HT1080 (cell line): ENCODE data around the gene AAK1. TPM values are rescaled to one million over a fixed set of nuclear protein-coding genes. Genes with fewer than 3 reads are reported as not detected.

Experiments
- DNase-seq: peaks from one replicate; pipeline ENCODE4 v3.0.0-alpha.2; 2015; ENCODE audit warnings: low read depth
- total RNA-seq: library from RNA; depleted of rRNA; stranded (reverse); fragments of >200 nt; shearing (Covaris generic); gene quantifications from 2 replicates; pipeline ENCODE4 v1.2.3, GENCODE V29; 2014

Gene AAK1
- total RNA-seq, 1 experiment from 2014 or later, result 37.4 TPM

DNA sequence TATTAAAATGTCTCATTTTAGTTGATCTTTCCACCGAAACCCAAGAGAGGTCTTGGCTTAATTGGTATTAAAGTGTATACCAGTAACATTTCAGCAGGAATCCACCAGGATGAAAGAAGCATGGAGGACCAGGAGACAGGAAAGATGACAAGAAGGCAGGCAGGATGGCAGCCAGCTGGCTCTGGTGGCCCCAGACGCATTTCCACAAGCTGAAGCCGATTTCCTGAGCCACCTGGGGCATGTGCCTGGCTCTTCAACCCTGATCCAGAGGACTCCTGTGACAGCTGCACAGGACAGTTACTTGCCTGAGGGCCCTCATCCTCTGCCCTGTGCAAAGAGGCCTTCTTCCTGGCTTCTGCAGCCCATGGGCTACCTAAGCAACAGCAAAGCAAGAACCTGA is 149.4 kb downstream of the AAK1 start:
- DNase-seq, result no peak

DNA sequence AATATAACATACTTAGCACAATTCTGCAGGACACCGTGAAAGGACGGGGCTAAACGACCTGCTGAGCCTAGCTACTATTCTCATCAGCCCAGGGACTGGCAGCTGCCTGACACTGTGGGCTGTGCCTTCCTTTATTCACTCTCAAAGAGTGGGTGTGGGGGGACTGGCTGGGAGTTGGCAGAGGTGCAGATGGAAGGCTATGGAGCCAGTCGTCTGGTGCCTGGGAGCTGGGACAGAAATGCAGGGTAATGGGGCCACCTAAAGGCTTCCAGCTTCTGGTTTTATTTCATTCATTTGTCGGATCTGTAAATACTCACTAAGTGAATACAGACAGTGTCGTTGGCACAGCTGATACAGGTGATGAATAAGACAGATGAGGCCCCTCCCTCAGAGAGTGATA is 150.3 kb downstream of the AAK1 start:
- DNase-seq, result no peak

DNA sequence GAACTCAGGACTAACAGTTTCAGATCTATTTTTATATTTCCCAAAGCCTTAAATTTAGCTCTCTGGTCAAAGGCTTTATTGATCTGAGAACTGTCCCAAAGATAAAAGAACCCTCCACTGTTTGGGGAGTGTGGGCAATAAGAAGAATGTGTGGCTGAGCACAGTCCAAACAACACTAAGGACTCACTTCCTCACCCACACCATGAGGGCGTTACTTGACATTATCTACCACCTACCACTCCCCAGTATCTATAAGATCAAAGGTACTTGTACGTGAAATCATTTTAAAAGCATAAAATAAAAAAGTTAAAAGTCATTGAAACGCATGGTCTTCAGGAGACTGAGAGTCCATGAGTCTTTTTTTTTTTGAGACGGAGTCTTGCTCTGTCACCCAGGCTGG is 151.7 kb downstream of the AAK1 start:
- no peak for DNase-seq

DNA sequence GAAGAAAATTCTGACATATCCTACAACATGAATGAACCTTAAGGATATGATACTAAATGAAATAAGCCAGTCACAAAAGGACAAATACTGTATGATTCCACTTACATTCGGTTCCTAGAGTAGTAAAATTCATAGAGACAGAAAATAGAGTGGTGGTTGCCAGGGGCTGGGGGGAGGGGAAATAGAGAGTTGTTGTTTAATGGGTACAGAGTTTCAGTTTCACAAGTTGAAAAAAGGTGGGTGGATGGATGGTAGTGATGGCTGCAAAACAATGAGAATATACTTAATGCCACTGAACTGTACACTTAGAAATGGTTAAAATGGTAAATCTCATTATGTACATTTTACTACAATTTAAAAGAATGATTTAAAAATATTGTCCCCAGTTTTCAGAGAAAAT is 153.1 kb downstream of the AAK1 start:
- no peak for DNase-seq

DNA sequence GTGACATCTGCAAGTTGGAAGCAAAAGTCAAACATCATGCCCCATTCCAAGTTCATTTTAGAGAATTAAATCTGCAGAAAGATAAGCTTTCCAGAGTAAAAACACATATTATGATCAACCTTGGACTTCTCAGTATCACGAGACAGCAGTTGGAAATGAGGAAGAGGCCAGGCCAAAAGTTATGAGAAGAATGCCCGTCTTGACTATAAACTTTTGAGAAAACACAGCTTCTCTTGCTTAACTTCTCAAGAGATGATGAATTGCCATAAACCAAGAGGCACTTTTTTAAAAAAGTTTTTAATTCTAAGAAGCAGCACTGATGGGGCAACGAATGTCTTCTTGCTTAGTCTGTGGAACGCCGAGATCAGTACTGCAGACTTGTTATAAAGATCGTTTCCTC is 153.7 kb downstream of the AAK1 start:
- DNase-seq, result no peak

DNA sequence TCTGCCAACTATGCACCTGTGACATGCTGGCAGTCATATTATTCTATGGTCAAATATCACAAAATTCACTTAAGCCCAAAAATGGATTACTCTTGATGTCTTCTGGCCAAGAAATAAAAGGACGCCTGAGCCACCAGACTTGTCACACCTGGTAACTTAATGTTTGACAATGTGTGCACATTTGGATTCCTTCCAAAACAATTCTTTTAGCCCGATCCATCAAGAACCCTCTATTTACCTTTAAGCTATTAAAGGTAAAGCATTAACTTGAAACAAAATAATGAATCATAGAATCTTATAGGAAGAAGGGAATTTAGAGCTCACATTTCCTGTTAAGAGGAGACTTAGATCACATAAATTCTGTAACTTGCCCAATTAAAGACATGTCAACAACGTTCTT is 159.8 kb downstream of the AAK1 start:
- no peak for DNase-seq

DNA sequence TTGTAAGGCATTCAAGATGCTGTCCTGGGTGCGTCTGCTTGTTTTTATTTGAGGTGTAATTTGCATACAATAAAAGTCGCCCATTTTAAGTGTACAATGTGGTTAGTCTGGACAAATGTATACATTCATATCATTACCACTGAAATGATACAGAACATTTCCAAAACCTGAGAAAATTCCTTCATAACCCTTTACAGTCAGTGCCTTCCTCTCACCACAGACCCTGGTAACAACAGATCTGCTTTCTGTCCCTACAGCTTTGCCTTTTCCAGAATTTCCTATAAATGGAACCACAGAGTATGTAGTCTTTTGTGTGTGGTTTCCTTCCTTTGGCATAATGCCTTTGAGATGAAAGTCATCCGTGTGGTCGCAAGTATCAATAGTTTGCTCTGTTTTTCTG is 160.5 kb downstream of the AAK1 start:
- no peak for DNase-seq

DNA sequence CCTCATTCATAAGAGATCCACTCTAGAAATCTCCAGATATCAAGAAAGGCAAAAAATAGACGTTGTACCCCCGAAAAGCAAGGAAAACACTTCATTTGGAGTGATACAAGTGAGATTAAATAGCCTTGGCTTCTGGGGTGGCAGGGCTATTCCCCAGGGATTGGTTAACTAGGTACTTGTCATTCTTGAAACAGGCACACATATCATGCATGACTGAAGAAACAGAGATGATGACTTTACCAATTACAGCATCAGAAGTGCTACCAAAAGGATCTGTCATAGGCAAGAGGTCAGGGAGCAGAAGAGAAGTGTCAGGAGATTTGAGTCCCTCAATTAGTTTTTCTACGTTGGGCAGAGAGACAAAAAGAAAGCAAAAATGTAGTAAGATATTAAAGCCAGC is 161.1 kb downstream of the AAK1 start:
- DNase-seq, result no peak

DNA sequence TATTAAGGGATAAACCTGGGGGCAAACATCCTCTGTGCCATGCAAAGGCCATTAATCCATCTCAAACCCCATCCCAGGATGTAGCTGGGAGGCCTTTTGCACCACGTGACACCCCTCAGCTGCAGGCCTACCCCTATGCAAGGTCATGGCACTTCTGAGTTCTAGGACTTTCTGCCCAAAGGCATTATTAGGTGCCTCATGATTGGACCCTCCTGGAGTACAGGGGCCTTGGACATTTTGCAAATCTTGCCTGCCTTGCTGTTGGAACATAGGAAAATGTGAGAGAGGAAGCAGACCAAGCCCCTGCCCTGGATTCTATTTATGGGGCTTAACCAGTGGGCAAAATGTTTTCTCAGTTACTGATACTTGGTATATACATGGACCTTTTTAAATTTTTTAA is 162.1 kb downstream of the AAK1 start:
- no peak for DNase-seq

DNA sequence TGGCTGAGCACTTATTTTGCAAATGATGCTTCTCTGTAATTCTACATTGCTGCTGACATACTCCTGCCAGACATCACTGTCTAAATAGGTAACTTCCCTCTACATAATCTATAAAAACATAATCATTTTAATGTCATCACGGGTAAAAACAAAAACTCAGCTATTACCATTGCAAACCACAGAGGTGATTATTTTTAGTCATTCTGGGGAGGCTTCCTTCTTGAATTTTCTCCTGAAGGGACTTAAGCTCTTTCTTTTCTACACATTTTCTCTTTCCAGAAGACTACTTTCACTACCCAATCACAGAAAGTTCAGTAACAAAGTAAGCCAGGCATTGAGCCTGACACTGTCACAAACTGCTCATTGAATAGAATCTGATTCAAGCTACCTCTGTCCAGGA is 165.9 kb downstream of the AAK1 start:
- no peak for DNase-seq

DNA sequence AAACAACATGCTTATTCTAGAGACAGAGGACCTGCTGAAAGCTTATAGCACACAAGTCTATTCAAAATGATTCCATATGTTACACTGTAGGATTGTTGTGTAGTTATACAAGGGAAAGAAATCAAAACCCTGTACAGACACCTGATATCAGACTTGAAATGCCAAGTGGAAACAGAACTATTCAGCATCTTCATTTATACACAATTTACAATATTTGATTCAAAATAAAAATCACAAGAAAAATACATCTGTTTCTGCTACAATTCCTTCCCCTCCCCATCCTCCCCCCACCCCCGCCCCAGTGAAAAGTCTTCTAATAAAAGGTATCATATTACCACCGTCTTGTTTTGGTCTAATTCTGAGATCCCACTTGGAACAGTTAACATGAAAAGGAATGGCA is 168.9 kb downstream of the AAK1 start:
- DNase-seq, result no peak

DNA sequence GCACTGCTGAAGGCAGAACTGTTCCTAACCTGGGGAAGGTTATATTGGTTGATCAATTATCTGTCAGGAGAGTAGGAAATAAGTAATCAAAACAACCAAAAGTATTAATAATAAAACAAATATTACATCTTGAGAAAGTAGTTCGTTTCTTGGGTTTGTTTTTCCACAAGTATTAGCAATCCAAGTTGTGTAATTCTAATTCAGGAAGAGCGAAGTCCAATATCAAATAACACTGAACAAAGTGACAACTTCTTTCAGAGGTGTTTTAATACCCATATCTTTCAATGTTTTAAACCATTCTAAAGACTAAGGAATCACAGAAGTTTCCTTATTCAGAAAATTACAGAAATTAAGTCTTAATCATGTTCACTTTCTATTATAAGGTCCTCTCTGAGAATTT is 171.7 kb downstream of the AAK1 start:
- no peak for DNase-seq

DNA sequence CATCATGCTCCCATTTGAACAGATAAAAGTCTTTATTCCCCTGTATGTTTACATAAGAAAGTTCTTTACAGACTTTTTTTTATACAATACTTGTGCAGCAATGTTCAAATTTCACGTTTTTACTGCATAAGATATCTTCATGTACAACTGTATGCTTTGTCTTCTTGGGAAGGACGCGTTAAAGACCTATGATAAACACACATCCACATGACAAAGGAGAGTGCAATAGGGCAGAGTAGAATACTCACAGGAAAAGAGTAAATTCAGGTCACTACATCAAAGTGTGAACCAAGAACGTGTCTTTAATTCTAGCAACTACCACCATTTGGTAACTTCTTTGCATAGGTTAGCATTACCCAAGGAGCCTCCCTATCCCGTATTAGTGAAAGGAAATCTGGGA is 172.6 kb downstream of the AAK1 start:
- no peak for DNase-seq

DNA sequence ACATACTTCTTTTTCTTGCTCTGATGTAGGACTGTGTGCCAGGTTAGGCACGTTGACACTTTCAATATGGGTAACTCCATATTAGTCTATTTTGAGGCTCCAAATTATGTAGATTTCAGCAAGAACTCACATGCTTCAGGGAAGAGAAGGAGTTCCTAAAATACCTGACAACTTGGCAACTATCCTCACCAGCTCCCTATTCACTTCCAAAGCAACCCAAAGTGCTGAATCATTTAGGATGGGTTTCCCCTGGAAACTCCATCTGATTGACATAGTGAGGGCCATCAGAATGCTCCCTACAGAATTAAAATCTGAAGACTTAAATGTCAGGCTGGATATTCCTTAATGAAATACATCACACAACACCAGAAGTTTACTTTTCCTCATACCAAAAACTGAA is 173.8 kb downstream of the AAK1 start:
- DNase-seq, result no peak

DNA sequence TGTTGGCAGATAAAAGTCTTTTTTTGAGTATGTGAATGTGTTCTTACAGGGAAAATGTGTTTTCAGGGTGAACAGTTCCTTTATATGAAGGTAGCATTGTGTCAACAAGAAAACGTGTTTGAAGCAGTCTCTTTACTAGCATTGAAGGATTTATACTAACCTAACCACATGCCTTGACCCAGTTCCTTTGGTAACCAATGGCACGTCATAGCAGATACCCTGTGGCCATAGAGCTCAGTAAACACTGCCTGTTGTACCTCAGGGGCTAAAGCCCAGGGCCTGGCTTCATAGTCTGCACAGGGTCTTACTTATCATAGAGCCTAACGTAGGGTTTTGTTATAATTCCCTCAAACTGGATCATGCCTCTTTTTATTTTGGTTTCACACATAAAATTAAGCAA is 174.2 kb downstream of the AAK1 start:
- DNase-seq, result no peak

DNA sequence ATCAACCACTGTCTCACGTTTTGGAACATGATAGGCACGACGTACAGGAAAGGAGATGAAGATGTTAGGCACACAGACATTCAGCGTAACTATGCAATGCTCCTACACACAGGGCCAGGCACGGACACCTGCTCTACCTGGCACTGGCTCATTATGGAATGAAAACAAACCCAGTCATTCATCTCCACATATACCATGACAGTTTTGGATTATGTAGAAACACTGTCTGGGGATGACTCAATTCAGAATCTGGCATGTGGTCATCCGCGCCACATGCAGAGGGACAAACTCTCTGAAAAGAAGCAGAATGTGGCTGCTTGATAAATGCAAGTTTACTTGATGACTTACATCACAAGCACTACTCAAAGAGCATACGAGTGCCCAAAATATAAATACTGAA is 176.8 kb downstream of the AAK1 start:
- no peak for DNase-seq

DNA sequence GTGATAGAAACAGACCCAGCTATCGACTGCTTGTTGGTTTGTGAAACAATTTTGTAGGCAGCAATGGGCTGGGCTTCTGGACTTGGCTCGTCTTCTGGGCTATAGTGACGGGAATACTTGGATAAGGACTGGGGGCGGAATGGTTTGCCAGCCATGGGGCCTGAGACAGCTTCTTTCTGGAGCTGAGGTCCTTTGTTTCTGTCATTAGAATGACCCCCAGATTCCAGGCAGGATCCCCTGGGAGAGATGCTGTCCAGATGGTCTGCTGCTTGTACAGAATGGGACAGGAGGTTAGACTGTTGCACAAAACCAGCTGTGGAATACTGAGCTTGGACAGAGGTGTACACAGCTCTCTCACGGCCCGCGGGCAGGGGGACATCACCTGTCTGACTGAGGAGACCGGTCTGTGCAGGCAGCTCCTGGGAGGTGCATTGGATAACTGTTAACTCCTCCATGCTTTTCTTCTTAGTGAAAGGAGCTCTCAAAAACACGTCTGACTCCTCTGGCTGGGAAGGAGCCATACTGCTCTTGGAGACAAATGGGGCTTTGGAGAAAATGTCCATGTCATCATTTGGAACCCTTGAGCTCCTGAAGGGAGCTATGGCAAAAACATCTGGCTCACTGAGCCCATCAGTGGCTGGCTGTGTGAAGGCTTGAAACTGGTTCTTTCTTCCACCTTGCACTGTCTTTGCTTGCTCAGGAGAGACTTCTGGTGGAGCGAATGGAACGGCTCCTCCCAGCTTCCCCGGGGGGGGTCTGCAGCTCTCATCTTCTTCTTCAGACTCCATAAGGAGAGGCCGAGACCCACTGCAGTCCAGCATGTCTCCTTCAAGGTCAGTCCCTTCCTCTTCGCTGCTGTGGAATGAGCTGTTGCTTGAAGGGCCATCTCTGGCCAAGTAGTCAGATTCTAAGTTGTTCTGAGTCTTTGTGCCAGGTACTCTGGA is 177.8 kb downstream of the AAK1 start:
- no peak for DNase-seq

DNA sequence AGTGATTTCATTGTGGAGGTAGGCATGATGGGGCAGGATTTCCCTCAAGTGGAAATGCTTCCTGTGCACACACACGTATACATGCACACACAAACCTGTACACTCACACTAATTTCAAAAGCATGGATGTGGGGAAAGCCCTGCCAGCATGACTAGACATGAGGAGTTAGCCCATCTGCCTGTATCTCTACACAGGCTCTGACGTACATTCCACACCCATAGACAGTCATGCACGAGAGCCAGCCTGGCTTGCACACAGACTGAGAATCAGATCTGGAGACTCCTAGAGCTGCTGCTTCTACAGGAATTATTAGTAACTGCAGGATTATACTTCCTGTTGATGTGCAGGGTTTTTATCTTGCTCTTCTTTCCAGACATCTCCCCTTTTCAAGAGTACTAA is 179.0 kb downstream of the AAK1 start:
- DNase-seq, result no peak

DNA sequence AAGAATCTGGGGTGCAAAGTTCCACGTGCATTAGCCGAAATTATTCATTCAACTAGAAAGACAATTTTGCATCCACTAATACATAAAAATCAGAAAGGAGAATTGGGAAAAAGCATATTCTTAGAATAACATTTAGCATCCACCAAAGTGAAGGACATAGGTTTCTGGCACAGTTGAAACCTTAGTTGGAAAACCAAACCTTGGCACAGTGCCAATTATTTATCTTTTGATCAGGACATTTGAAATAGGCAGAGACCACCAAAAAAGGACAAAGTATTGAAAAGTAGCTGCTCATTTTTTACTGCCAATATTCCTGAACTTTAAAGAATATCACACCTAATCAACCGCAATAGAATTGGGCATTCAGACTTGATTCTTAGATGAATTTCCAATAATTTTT is 180.8 kb downstream of the AAK1 start:
- no peak for DNase-seq

DNA sequence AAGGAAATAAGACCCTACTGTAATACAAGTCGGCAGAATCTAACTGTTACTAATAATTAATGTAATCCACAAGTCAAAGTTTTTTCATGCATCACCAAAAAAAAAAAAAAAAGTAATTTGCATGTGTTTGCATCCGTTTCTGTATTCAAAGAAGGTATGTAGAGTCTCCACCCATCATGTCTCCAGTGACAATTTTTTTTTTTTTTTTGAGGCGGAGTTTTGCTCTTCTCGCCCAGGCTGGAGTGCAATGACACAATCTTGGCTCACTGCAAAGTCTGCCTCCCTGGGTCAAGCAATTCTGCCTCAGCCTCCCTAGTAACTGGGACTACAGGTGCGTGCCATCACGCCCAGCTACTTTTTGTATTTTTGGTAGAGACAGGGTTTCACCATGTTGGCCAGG is 182.1 kb downstream of the AAK1 start:
- DNase-seq, result no peak

DNA sequence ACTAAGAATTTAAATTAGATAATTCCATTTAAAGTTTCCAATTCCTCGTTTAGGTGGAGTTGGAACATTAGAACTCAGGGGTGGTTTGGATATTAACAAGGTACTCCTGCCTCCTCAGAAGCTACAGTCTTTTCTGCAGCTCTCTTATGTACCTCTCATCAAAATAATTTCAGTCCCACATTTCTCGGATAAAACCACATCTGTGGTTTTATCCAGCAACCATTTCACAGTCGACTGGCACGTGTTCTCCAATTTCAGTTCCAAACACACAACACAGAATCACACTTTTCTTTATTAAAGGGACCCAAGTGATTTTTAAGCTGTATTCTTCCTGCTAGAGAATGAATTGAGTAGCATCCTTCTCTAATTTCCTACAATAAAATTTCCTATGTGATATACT is 183.6 kb downstream of the AAK1 start:
- no peak for DNase-seq

DNA sequence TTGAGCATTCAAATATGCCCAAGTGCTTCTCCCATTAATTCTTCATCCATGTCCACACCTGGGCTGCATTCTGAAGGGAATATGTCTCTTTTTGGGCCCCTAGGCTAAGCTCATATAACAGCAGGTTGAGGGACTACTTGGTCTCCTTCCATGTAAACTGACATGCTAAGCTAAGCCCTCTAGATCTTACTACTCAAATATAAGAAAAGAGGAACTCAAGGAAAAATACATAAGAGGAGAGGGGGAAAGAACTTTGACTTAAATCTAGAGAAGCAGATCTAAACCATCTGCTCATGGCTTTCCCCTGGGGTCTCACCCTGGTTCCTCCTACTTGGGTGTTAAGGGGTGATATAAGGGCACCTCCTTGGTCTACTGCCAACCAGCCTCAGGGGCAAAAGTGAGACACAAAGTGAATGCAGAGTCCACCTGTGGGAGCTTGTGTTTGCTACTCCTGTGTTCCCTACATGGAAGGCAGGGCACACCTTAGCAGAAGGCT is 186.5 kb downstream of the AAK1 start:
- DNase-seq, result no peak

DNA sequence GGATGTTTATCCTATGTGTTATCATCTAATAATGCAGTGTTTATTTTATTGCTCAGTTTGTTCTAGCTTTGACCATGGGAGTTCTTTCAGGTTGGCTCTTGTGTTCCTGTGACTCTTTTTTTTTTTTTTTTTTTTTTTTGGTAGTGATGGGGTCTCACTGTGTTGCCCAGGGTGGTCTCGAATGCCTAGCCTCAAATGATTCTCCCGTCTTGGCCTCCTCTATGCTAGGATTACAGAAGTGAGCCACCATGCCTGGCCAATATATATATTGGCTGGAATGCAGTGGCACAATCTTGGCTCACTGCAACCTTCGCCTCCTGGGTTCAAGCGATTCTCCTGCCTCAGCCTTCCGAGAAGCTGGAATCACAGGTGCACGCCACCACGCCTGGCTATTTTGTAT is 187.4 kb downstream of the AAK1 start:
- DNase-seq, result no peak
